Measurements from ENCODE around the gene P4HTM. TPM values are rescaled to one million over a fixed set of nuclear protein-coding genes. Genes with fewer than 3 reads are reported as not detected.

The P4HTM gene
- not detected for polyA plus RNA-seq (2012; ENCODE audit: insufficient read depth, insufficient read length)

- DNase-seq (ENCODE audit: low read depth, low spot score): no peak
These were observed at the start of gene P4HTM for GRCh38 chr3:48989796-48990635. TSS of gene P4HTM (plus strand) at chr3:48990241. CDS start at chr3:48990257, 16 bp downstream.

GRCh38 chr3:48945432-48945831, 44.6 kb upstream of the P4HTM start:
- DNase-seq (ENCODE audit: low read depth, low spot score): no peak
- H3K4me3 ChIP-seq (ENCODE audit: low read length): no peak overlapping the region

More at GRCh38 chr3:48989796-48990635, at the start of gene P4HTM:
- no peak within 1 kb of the TSS for H3K4me3 ChIP-seq (ENCODE audit: low read length)

- DNase-seq (ENCODE audit: low read depth, low spot score): no peak
- H3K4me3 ChIP-seq (ENCODE audit: low read length): no peak overlapping the region
These were observed 44.0 kb upstream of the P4HTM start for GRCh38 chr3:48945891-48946549.

- no peak overlapping the region for H3K4me3 ChIP-seq (ENCODE audit: low read length)
- no peak for DNase-seq (ENCODE audit: low read depth, low spot score)
These were observed 40.7 kb upstream of the P4HTM start for GRCh38 chr3:48949376-48949717.

- DNase-seq (ENCODE audit: low read depth, low spot score): no peak
- H3K4me3 ChIP-seq (ENCODE audit: low read length): no peak overlapping the region
These were observed 40.0 kb upstream of the P4HTM start for GRCh38 chr3:48950051-48950450.

GRCh38 chr3:48951764-48952163, 38.3 kb upstream of the P4HTM start:
- DNase-seq (ENCODE audit: low read depth, low spot score): no peak
- no peak overlapping the region for H3K4me3 ChIP-seq (ENCODE audit: low read length)

- H3K4me3 ChIP-seq (ENCODE audit: low read length): no peak overlapping the region
- DNase-seq (ENCODE audit: low read depth, low spot score): no peak
These were observed 37.4 kb upstream of the P4HTM start for GRCh38 chr3:48952510-48953118.

GRCh38 chr3:48957006-48957705, 32.9 kb upstream of the P4HTM start:
- no peak overlapping the region for H3K4me3 ChIP-seq (ENCODE audit: low read length)

GRCh38 chr3:48960841-48961413, 29.1 kb upstream of the P4HTM start:
- no peak for DNase-seq (ENCODE audit: low read depth, low spot score)
- no peak overlapping the region for H3K4me3 ChIP-seq (ENCODE audit: low read length)

More at GRCh38 chr3:48957006-48957705, 32.9 kb upstream of the P4HTM start:
- no peak for DNase-seq (ENCODE audit: low read depth, low spot score)

- DNase-seq (ENCODE audit: low read depth, low spot score): no peak
- H3K4me3 ChIP-seq (ENCODE audit: low read length): no peak overlapping the region
These were observed 27.7 kb upstream of the P4HTM start for GRCh38 chr3:48962340-48962739.

GRCh38 chr3:48962939-48963338, 27.1 kb upstream of the P4HTM start:
- no peak for DNase-seq (ENCODE audit: low read depth, low spot score)
- no peak overlapping the region for H3K4me3 ChIP-seq (ENCODE audit: low read length)

- H3K4me3 ChIP-seq (ENCODE audit: low read length): no peak overlapping the region
- no peak for DNase-seq (ENCODE audit: low read depth, low spot score)
These were observed 26.4 kb upstream of the P4HTM start for GRCh38 chr3:48963591-48963990.

- DNase-seq (ENCODE audit: low read depth, low spot score): no peak
- no peak overlapping the region for H3K4me3 ChIP-seq (ENCODE audit: low read length)
These were observed 23.7 kb upstream of the P4HTM start for GRCh38 chr3:48966367-48966766.

- DNase-seq (ENCODE audit: low read depth, low spot score): no peak
- no peak overlapping the region for H3K4me3 ChIP-seq (ENCODE audit: low read length)
These were observed 23.1 kb upstream of the P4HTM start for GRCh38 chr3:48966876-48967361.

- DNase-seq (ENCODE audit: low read depth, low spot score): no peak
- no peak overlapping the region for H3K4me3 ChIP-seq (ENCODE audit: low read length)
These were observed 19.5 kb upstream of the P4HTM start for GRCh38 chr3:48970586-48970985.

GRCh38 chr3:48974076-48974864, 15.8 kb upstream of the P4HTM start:
- H3K4me3 ChIP-seq (ENCODE audit: low read length): no peak overlapping the region
- peak; percentile 23 for DNase-seq (ENCODE audit: low read depth, low spot score)

GRCh38 chr3:48979451-48979850, 10.6 kb upstream of the P4HTM start:
- H3K4me3 ChIP-seq (ENCODE audit: low read length): no peak overlapping the region
- DNase-seq (ENCODE audit: low read depth, low spot score): no peak

GRCh38 chr3:48980295-48980694, 9.7 kb upstream of the P4HTM start:
- no peak for DNase-seq (ENCODE audit: low read depth, low spot score)
- no peak overlapping the region for H3K4me3 ChIP-seq (ENCODE audit: low read length)
